A549 (cell line): ENCODE data around the gene TOX2. TPM values are rescaled to one million over a fixed set of nuclear protein-coding genes. Genes with fewer than 3 reads are reported as not detected.

Experiments
- ATAC-seq, 2 experiments: fragments of 200-7000 bp in 1 of 2; fragments of >200 bp in 1 of 2; cut with Nextera tagmentation in 1 of 2; cut with Tn5 transposase in 1 of 2; 3 replicates each; pipeline versions ENCODE4 v1.8.0 to v1.9.1; 2018 to 2020; ENCODE audit warnings: mild to moderate bottlenecking in 1 of 2, moderate library complexity in 1 of 2
- CTCF ChIA-PET: fragments of 300-600 bp; sonication (Branson Sonifier 250); formaldehyde crosslinking; extraction: SDS; loops from one replicate; lab custom pipeline; 2021; ENCODE audit warnings: antibody characterized with exemption, inconsistent platforms; lab: Yijun Ruan, JAX
- POLR2A ChIA-PET: fragments of 350-600 bp; formaldehyde crosslinking; extraction: SDS; loops from one replicate; lab custom pipeline; 2021; ENCODE audit warnings: antibody characterized with exemption, inconsistent platforms; lab: Yijun Ruan, JAX
- DNase-seq, 2 experiments: peaks; one replicate each; pipeline versions ENCODE4 v3.0.0 to v3.0.0-alpha.2; 2011 to 2016; ENCODE audit warnings: low read depth in 1 of 2, low spot score in 1 of 2
- FAIRE-seq: peaks from 2 replicates; lab custom pipeline; 2011; peaks lifted over from hg19 to GRCh38; lab: Jason Lieb, UNC
- H3K27ac ChIP-seq, 2 experiments: fragments of >200 bp; sonication (Bioruptor Twin); formaldehyde crosslinking; 3 replicates each; pipeline ENCODE4 v1.5.1; 2016 to 2017
- H3K4me1 ChIP-seq: fragments of >200 bp; sonication (Bioruptor Twin); formaldehyde crosslinking; 3 replicates; pipeline ENCODE4 v1.6.1; 2016
- H3K4me2 ChIP-seq: fragments of >200 bp; sonication (Bioruptor Twin); formaldehyde crosslinking; 3 replicates; pipeline ENCODE4 v1.6.1; 2016
- H3K4me3 ChIP-seq: fragments of >200 bp; sonication (Bioruptor Twin); formaldehyde crosslinking; 3 replicates; pipeline ENCODE4 v1.5.1; 2016
- H3K9me3 ChIP-seq: fragments of >200 bp; sonication (Bioruptor Twin); formaldehyde crosslinking; 3 replicates; pipeline ENCODE4 v1.6.1; 2016
- CBX8 ChIP-seq: fragments of 200-600 bp; sonication (generic); IDR thresholded peaks from 2 replicates; pipeline ENCODE4 v1.6.1; 2016
- CHD4 ChIP-seq: fragments of 200-600 bp; sonication (generic); IDR thresholded peaks from 2 replicates; pipeline ENCODE4 v1.6.1; 2016; ENCODE audit warnings: antibody characterized with exemption, mild to moderate bottlenecking, borderline replicate concordance
- EHMT2 ChIP-seq: fragments of 200-600 bp; sonication (generic); IDR thresholded peaks from 2 replicates; pipeline ENCODE4 v1.6.1; 2016; ENCODE audit warnings: antibody characterized with exemption, low read depth, mild to moderate bottlenecking, moderate library complexity
- FOSL2 ChIP-seq, 2 experiments: fragments of 450-650 bp in 1 of 2; fragments of >200 bp in 1 of 2; sonication (Bioruptor Twin) in 1 of 2; formaldehyde crosslinking; IDR thresholded peaks; 2 replicates each; pipeline versions ENCODE4 v1.5.0 to v1.6.1; 2016 to 2020; ENCODE audit warnings: mild to moderate bottlenecking in 1 of 2, moderate library complexity in 1 of 2
- FOXS1 ChIP-seq: fragments of 250-450 bp; sonication (Bioruptor Pico); IDR thresholded peaks from 2 replicates; pipeline ENCODE4 v1.5.0; 2020; ENCODE audit warnings: mild to moderate bottlenecking, moderate library complexity
- HDAC2 ChIP-seq: fragments of 200-600 bp; sonication (generic); IDR thresholded peaks from 2 replicates; pipeline ENCODE4 v1.6.1; 2016
- HOXB13 ChIP-seq: fragments of 250-450 bp; sonication (Bioruptor Pico); IDR thresholded peaks from 2 replicates; pipeline ENCODE4 v1.5.0; 2020; ENCODE audit warnings: low read depth, mild to moderate bottlenecking, moderate library complexity
- HOXB5 ChIP-seq: fragments of 250-450 bp; sonication (Bioruptor Pico); IDR thresholded peaks from 2 replicates; pipeline ENCODE4 v1.5.0; 2020; ENCODE audit warnings: mild to moderate bottlenecking, moderate library complexity
- JUNB ChIP-seq: fragments of >200 bp; sonication (Bioruptor Twin); formaldehyde crosslinking; IDR thresholded peaks from 2 replicates; pipeline ENCODE4 v1.6.1; 2016
- KDM1A ChIP-seq: fragments of 200-600 bp; sonication (generic); IDR thresholded peaks from 2 replicates; pipeline ENCODE4 v1.6.1; 2016; ENCODE audit warnings: low read depth, mild to moderate bottlenecking
- MAFK ChIP-seq: fragments of 450-650 bp; IDR thresholded peaks from 2 replicates; pipeline ENCODE4 v1.6.1; 2014; ENCODE audit not compliant: partially characterized antibody
- MAZ ChIP-seq: fragments of 150-350 bp; IDR thresholded peaks from 2 replicates; pipeline ENCODE4 v1.6.1; 2014; ENCODE audit warnings: antibody characterized with exemption, low read depth, low read length, borderline replicate concordance
- NPAS2 ChIP-seq: fragments of 250-450 bp; sonication (Bioruptor Pico); IDR thresholded peaks from 2 replicates; pipeline ENCODE4 v1.8.0; 2022; ENCODE audit warnings: mild to moderate bottlenecking, moderate library complexity, borderline replicate concordance
- PHF8 ChIP-seq: fragments of 200-600 bp; sonication (generic); IDR thresholded peaks from 2 replicates; pipeline ENCODE4 v1.6.1; 2016; ENCODE audit warnings: low read depth, mild to moderate bottlenecking, antibody characterized with exemption, moderate library complexity, borderline replicate concordance
- POLR2AphosphoS2 ChIP-seq: conservative IDR thresholded peaks from 2 replicates; pipeline ENCODE4 v1.6.1; 2012; ENCODE audit warnings: low read length, improper control_type of control experiment, inconsistent platforms
- RNF2 ChIP-seq: fragments of 200-600 bp; sonication (generic); IDR thresholded peaks from 2 replicates; pipeline ENCODE4 v1.6.1; 2016; ENCODE audit warnings: low read depth, mild to moderate bottlenecking, antibody characterized with exemption, moderate library complexity, borderline replicate concordance
- TP53 ChIP-seq: fragments of 250-450 bp; sonication (Bioruptor Pico); IDR thresholded peaks from 2 replicates; pipeline ENCODE4 v1.5.0; 2021; ENCODE audit warnings: mild to moderate bottlenecking, moderate library complexity
- WGBS: methylation state at CpG from one replicate; pipeline ENCODE4 v1.1.6; 2017; ENCODE audit errors: missing lambda C conversion rate; 5-methylcytosine and 5-hydroxymethylcytosine counted together
- polyA plus RNA-seq, 4 experiments: library from polyadenylated mRNA; depleted of rRNA in 3 of 4; stranded (reverse); fragments of >200 nt; fragmentation: RNase III in 1 of 4; extraction: RNeasy Plus Mini Kit Qiagen cat#74134 plus additional on column Dnase treatment in 1 of 4; gene quantifications; 2 replicates in 3 of 4; 3 replicates in 1 of 4; pipeline ENCODE4 v1.2.3, GENCODE V29; 2011 to 2017
- TF ChIP-seq, protein P1 (sequence below): fragments of >200 bp; sonication (Bioruptor Twin); formaldehyde crosslinking; IDR thresholded peaks from 3 replicates; pipeline ENCODE4 v1.6.1; 2016
- TF ChIP-seq, protein P2 (sequence below): fragments of >200 bp; sonication (Bioruptor Twin); formaldehyde crosslinking; IDR thresholded peaks from 3 replicates; pipeline ENCODE4 v1.5.1; 2016
- TF ChIP-seq, protein P3 (sequence below): fragments of 200-600 bp; sonication (generic); IDR thresholded peaks from 2 replicates; pipeline ENCODE4 v1.6.1; 2016; ENCODE audit warnings: antibody characterized with exemption, mild to moderate bottlenecking, moderate library complexity
- TF ChIP-seq, protein P4 (sequence below): fragments of 450-650 bp; IDR thresholded peaks from 2 replicates; pipeline ENCODE4 v1.6.1; 2014; ENCODE audit warnings: antibody characterized with exemption

Gene TOX2
- polyA plus RNA-seq, 2 of the 4 experiments (the other 2 are of a cell fraction) = 2.5 to 5.3 TPM

DNA sequence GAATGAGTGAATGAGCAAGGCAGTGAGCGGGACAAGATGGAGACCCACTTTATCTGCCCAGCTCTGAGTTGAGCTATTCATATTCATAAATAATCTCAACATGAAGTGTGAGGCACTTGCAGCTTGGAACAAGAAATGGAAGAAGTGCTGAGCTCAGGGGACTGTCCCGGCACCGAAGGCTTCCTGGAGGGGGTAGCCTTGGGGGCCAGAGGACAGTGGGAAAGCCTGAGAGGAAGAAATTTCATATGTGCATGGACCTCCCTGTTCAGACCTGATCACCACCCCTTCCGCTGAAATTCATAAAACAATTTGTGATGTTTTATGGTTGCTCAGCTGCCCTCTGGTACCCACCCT, 103.2 kb downstream of the TOX2 start:
- ChIA-PET CTCF (interaction anchor here (0.6 to 1.4 kb wide), 3 partner anchors 10 to 178 kb away, joined by 3 read pairs; no protein-coding TSS in a partner anchor), POLR2A (interaction anchor here (2.0 kb wide), 1 partner anchor 63 kb away, joined by 4 read pairs; no protein-coding TSS in a partner anchor)
- WGBS = 55% methylated on average over 4 of the region's 4 CpGs
- DNase-seq = no peak
- Histone ChIP-seq H3K9me3 (no peaks in the 10 kb centered on the region), H3K4me1 (peaks cover 27% of the 10 kb centered on the region), H3K4me3 (no peak overlapping the region), H3K27ac (peak overlapping the region in 1 of 2 experiments; percentile 69; a peak in 3 of 6 replicates), H3K4me2 (peak overlapping the region; percentile 68)
- no peak for FAIRE-seq
- peak in 1 of 2 experiments; percentile 35; a peak in 2 of 6 replicates for ATAC-seq
- TF ChIP-seq, protein P1, sequence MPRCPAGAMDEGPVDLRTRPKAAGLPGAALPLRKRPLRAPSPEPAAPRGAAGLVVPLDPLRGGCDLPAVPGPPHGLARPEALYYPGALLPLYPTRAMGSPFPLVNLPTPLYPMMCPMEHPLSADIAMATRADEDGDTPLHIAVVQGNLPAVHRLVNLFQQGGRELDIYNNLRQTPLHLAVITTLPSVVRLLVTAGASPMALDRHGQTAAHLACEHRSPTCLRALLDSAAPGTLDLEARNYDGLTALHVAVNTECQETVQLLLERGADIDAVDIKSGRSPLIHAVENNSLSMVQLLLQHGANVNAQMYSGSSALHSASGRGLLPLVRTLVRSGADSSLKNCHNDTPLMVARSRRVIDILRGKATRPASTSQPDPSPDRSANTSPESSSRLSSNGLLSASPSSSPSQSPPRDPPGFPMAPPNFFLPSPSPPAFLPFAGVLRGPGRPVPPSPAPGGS = no peak
- TF ChIP-seq JUNB = 0 out of 2 replicates have a peak, but pooled peaks have one; percentile 10
- TF ChIP-seq CHD4 = no peak
- TF ChIP-seq HDAC2 = no peak

DNA sequence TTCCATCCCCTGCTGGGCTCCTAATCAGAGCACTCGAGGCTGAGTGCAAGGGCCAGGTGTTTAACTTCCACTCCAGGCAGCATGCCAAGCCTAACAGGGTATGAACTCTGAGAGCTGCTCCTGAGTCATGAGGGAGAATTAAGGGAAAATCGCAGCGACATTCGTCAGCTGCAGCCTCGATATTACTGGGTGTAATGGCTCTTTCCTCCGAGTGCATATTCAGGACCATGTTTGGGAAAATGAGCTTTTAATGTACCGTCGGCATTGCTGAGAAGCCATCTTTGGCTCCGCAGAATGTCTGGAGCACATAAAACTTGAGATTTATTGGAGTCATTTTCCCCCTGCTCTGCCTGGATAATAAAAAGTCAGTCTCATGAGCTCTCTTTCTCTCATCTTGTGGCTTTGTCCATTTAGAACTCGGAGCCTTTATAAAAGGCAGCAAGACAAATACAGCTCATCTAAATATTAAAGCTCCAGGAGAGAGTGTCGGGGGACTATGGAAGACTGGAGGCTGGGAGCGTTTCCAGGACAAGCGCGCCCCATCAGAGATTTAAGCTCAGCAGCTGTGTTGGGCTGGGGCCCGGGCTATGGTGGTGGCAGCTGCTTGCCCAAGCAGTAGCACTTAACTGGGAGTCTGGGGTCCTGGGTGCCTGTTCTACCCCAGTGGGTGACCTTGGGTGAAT, 103.7 kb downstream of the TOX2 start:
- ATAC-seq (peak; percentile 66 to 79; a peak in 4 of 6 replicates), FAIRE-seq (no peak), DNase-seq (peak; percentile 25 to 59)
- H3K4me1 ChIP-seq = peaks cover 27% of the 10 kb centered on the region
- WGBS = 35% methylated on average over 15 of the region's 15 CpGs
- TF ChIP-seq FOXS1 (CRISPR knock-in tag) = no peak
- TF ChIP-seq MAFK = no peak
- TF ChIP-seq NPAS2 (CRISPR knock-in tag) = no peak
- POLR2A ChIA-PET = interaction anchor here (2.0 kb wide), 1 partner anchor 64 kb away, joined by 4 read pairs; no protein-coding TSS in a partner anchor
- no peaks in the 10 kb centered on the region for H3K9me3 ChIP-seq
- CTCF ChIA-PET = interaction anchor here (0.6 to 1.4 kb wide), 4 partner anchors 9 to 268 kb away, joined by 3 read pairs; no protein-coding TSS in a partner anchor
- peak overlapping the region; percentile 43 to 69; a peak in 4 of 6 replicates for H3K27ac ChIP-seq
- no peak overlapping the region for H3K4me3 ChIP-seq
- peak overlapping the region; percentile 68 for H3K4me2 ChIP-seq

DNA sequence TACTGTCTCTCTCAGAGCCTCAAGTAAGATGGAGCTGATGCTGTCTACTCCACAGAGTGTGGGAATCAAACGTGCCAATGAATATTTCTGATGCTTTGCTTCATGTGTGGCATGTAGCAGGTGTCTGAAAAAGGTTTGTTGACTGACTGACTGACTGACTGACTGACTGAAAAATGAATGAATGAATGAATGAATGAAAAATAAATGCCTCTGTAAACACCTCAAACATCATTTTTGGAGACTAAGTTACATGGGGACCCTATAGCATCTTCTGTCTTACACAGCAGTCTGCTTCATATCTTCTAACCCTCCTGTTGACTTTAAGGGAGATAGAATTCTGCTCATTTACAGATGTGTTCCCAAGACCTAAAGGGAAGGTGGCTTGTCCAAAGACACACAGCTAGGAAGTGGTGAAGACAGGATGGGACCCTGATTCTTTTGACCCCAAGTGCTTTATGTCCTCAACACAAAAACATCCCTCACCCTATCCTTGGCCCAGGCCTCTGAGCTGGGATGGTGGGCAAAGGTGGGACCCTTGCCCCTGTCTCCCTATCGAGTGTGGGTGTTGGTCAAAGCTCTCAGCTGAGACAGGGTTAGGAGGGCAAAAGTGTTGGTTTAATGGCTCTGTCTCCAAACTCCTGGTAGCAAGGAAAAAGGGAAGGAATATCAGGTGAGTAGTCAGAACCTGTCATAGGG, 104.4 kb downstream of the TOX2 start:
- CTCF ChIA-PET = interaction anchor here (0.7 to 1.4 kb wide), 7 partner anchors 8 to 269 kb away, joined by 3 to 4 read pairs (median 3); no protein-coding TSS in a partner anchor
- H3K27ac ChIP-seq = peak overlapping the region; percentile 43 to 69; a peak in 4 of 6 replicates
- peaks cover 27% of the 10 kb centered on the region for H3K4me1 ChIP-seq
- DNase-seq (no peak), ATAC-seq (no peak; a peak in 1 of 6 replicates), FAIRE-seq (no peak)
- 68% methylated on average over 2 of the region's 2 CpGs for WGBS
- POLR2A ChIA-PET = interaction anchor here (0.8 kb wide), 1 partner anchor 562 kb away, joined by 3 read pairs; the partner anchor contains the start of gene SRSF6
- H3K4me2 ChIP-seq = peak overlapping the region; percentile 68; the same call in 1 of the 3 replicates
- no peak overlapping the region for H3K4me3 ChIP-seq
- no peaks in the 10 kb centered on the region for H3K9me3 ChIP-seq
- TF ChIP-seq, protein P2, sequence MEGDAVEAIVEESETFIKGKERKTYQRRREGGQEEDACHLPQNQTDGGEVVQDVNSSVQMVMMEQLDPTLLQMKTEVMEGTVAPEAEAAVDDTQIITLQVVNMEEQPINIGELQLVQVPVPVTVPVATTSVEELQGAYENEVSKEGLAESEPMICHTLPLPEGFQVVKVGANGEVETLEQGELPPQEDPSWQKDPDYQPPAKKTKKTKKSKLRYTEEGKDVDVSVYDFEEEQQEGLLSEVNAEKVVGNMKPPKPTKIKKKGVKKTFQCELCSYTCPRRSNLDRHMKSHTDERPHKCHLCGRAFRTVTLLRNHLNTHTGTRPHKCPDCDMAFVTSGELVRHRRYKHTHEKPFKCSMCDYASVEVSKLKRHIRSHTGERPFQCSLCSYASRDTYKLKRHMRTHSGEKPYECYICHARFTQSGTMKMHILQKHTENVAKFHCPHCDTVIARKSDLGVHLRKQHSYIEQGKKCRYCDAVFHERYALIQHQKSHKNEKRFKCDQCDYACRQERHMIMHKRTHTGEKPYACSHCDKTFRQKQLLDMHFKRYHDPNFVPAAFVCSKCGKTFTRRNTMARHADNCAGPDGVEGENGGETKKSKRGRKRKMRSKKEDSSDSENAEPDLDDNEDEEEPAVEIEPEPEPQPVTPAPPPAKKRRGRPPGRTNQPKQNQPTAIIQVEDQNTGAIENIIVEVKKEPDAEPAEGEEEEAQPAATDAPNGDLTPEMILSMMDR = no peak
- no peak for TF ChIP-seq RNF2
- no peak for TF ChIP-seq HOXB13 (CRISPR knock-in tag)
- no peak for TF ChIP-seq POLR2AphosphoS2
- TF ChIP-seq MAZ = no peak
- TF ChIP-seq MAFK = no peak
- TF ChIP-seq CBX8 = no peak
- TF ChIP-seq PHF8 = no peak
- TF ChIP-seq FOSL2 (IDR thresholded peaks at IDR 0.05) = no peak
- TF ChIP-seq FOSL2 (CRISPR knock-in tag; IDR thresholded peaks at IDR 0.05) = no peak
- TF ChIP-seq, protein P3, sequence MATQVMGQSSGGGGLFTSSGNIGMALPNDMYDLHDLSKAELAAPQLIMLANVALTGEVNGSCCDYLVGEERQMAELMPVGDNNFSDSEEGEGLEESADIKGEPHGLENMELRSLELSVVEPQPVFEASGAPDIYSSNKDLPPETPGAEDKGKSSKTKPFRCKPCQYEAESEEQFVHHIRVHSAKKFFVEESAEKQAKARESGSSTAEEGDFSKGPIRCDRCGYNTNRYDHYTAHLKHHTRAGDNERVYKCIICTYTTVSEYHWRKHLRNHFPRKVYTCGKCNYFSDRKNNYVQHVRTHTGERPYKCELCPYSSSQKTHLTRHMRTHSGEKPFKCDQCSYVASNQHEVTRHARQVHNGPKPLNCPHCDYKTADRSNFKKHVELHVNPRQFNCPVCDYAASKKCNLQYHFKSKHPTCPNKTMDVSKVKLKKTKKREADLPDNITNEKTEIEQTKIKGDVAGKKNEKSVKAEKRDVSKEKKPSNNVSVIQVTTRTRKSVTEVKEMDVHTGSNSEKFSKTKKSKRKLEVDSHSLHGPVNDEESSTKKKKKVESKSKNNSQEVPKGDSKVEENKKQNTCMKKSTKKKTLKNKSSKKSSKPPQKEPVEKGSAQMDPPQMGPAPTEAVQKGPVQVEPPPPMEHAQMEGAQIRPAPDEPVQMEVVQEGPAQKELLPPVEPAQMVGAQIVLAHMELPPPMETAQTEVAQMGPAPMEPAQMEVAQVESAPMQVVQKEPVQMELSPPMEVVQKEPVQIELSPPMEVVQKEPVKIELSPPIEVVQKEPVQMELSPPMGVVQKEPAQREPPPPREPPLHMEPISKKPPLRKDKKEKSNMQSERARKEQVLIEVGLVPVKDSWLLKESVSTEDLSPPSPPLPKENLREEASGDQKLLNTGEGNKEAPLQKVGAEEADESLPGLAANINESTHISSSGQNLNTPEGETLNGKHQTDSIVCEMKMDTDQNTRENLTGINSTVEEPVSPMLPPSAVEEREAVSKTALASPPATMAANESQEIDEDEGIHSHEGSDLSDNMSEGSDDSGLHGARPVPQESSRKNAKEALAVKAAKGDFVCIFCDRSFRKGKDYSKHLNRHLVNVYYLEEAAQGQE = no peak
- TF ChIP-seq, protein P4, sequence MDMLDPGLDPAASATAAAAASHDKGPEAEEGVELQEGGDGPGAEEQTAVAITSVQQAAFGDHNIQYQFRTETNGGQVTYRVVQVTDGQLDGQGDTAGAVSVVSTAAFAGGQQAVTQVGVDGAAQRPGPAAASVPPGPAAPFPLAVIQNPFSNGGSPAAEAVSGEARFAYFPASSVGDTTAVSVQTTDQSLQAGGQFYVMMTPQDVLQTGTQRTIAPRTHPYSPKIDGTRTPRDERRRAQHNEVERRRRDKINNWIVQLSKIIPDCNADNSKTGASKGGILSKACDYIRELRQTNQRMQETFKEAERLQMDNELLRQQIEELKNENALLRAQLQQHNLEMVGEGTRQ = no peak
- no peak for TF ChIP-seq HOXB5 (CRISPR knock-in tag)
- TF ChIP-seq TP53 (CRISPR knock-in tag) = no peak
- no peak for TF ChIP-seq KDM1A
- no peak for TF ChIP-seq JUNB
- TF ChIP-seq EHMT2 = no peak
